ENCODE data around the gene ALDH3A2.

The ALDH3A2 gene

GRCh38 chr17:19706791-19707727 lies 58.5 kb downstream of the ALDH3A2 start:
- TF ChIP-seq CTCF (IDR thresholded peaks at IDR 0.05; ENCODE audit: low read depth, low read length) = no peak
- no peak for DNase-seq (ENCODE audit: low read depth in 2 of 2)
- no peak overlapping the region for H3K4me3 ChIP-seq (replicated peaks in 1 of 2; ENCODE audit: low read depth in 2 of 2, low read length in 2 of 2)

GRCh38 chr17:19707728-19708221 lies 59.2 kb downstream of the ALDH3A2 start:
- no peak for TF ChIP-seq CTCF (IDR thresholded peaks at IDR 0.05; ENCODE audit: low read depth, low read length)
- no peak overlapping the region for H3K4me3 ChIP-seq (replicated peaks in 1 of 2; ENCODE audit: low read depth in 2 of 2, low read length in 2 of 2)
- no peak for DNase-seq (ENCODE audit: low read depth in 2 of 2)

- H3K4me3 ChIP-seq (replicated peaks in 1 of 2; ENCODE audit: low read depth in 2 of 2, low read length in 2 of 2) = no peak overlapping the region
- DNase-seq (ENCODE audit: low read depth in 2 of 2) = no peak
- no peak for TF ChIP-seq CTCF (IDR thresholded peaks at IDR 0.05; ENCODE audit: low read depth, low read length)
These were observed 60.1 kb downstream of the ALDH3A2 start for GRCh38 chr17:19708431-19709175.

- DNase-seq (ENCODE audit: low read depth in 2 of 2) = no peak
- no peak for TF ChIP-seq CTCF (IDR thresholded peaks at IDR 0.05; ENCODE audit: low read depth, low read length)
- H3K4me3 ChIP-seq (replicated peaks in 1 of 2; ENCODE audit: low read depth in 2 of 2, low read length in 2 of 2) = no peak overlapping the region
These were observed 61.3 kb downstream of the ALDH3A2 start for GRCh38 chr17:19709841-19710240.

- TF ChIP-seq CTCF (IDR thresholded peaks at IDR 0.05; ENCODE audit: low read depth, low read length) = no peak
- no peak overlapping the region for H3K4me3 ChIP-seq (replicated peaks in 1 of 2; ENCODE audit: low read depth in 2 of 2, low read length in 2 of 2)
These were observed 64.0 kb downstream of the ALDH3A2 start for GRCh38 chr17:19712436-19713004.

GRCh38 chr17:19713462-19713861 lies 64.9 kb downstream of the ALDH3A2 start:
- no peak for DNase-seq (ENCODE audit: low read depth in 2 of 2)
- no peak overlapping the region for H3K4me3 ChIP-seq (replicated peaks in 1 of 2; ENCODE audit: low read depth in 2 of 2, low read length in 2 of 2)
- peak; percentile 31 for TF ChIP-seq CTCF (IDR thresholded peaks at IDR 0.05; ENCODE audit: low read depth, low read length)

More at GRCh38 chr17:19712436-19713004, 64.0 kb downstream of the ALDH3A2 start:
- DNase-seq (ENCODE audit: low read depth in 2 of 2) = no peak
